Natural killer cell (primary cell): ENCODE data around the gene ZMYND12. TPM values are rescaled to one million over a fixed set of nuclear protein-coding genes. Genes with fewer than 3 reads are reported as not detected.

ENCODE experiments used
- ATAC-seq, 3 donors: fragments of 150-1000 bp in 2 of 3; fragments of 200-7000 bp in 1 of 3; cut with Tn5 transposase; 1 replicate in 1 of 3; 2 replicates in 2 of 3; pipeline ENCODE4 v1.10.0; 2021; ENCODE audit warnings: mild to moderate bottlenecking in 2 of 3, moderate library complexity in 2 of 3
- DNase-seq, 2 donors: peaks; one replicate each; pipeline versions ENCODE4 v3.0.0 to v3.0.0-alpha.2; 2013 to 2021; ENCODE audit warnings: mixed read lengths in 1 of 2
- H3K27ac ChIP-seq: one replicate; pipeline ENCODE4 v1.5.1; 2013; ENCODE audit warnings: mild to moderate bottlenecking, low read length
- H3K27me3 ChIP-seq: one replicate; pipeline ENCODE4 v1.6.1; 2013; ENCODE audit warnings: low read length; ENCODE audit not compliant: control insufficient read depth, insufficient read depth
- H3K36me3 ChIP-seq: one replicate; pipeline ENCODE4 v1.6.1; 2013; ENCODE audit warnings: low read length; ENCODE audit not compliant: control insufficient read depth, insufficient read depth
- H3K4me1 ChIP-seq: one replicate; pipeline ENCODE4 v1.6.1; 2013; ENCODE audit warnings: low read length; ENCODE audit not compliant: control insufficient read depth, insufficient read depth
- H3K4me3 ChIP-seq: one replicate; pipeline ENCODE4 v1.5.1; 2013; ENCODE audit warnings: low read length
- H3K9me3 ChIP-seq: one replicate; pipeline ENCODE4 v1.6.1; 2013; ENCODE audit warnings: low read length; ENCODE audit not compliant: control insufficient read depth, insufficient read depth
- H3K27ac Mint-ChIP-seq, 2 donors: one replicate each; pipeline ENCODE4 v1.8.0; 2022; ENCODE audit warnings: mild to moderate bottlenecking in 2 of 2, mixed read lengths in 2 of 2, moderate library complexity in 1 of 2
- H3K27me3 Mint-ChIP-seq, 2 donors: one replicate each; pipeline ENCODE4 v1.8.0; 2022; ENCODE audit warnings: low read depth in 2 of 2, mixed read lengths in 2 of 2
- H3K36me3 Mint-ChIP-seq: one replicate; pipeline ENCODE4 v1.8.0; 2022; ENCODE audit warnings: mixed read lengths
- H3K4me1 Mint-ChIP-seq, 2 donors: one replicate each; pipeline ENCODE4 v1.8.0; 2022; ENCODE audit warnings: mixed read lengths in 2 of 2
- H3K4me3 Mint-ChIP-seq: one replicate; pipeline ENCODE4 v1.8.0; 2022; ENCODE audit warnings: mild to moderate bottlenecking, moderate library complexity, mixed read lengths
- H3K9me3 Mint-ChIP-seq, 2 donors: one replicate each; pipeline ENCODE4 v1.8.0; 2022; ENCODE audit warnings: mixed read lengths in 2 of 2
- CTCF ChIP-seq: fragments of 200-600 bp; IDR thresholded peaks from one replicate; pipeline ENCODE4 v1.8.0; 2022; ENCODE audit warnings: antibody characterized with exemption
- WGBS: methylation state at CpG from one replicate; pipeline ENCODE4 v1.1.7; 2013; ENCODE audit warnings: missing lambda C conversion rate; ENCODE audit not compliant: insufficient coverage; 5-methylcytosine and 5-hydroxymethylcytosine counted together
- intact Hi-C: fragments of 100-400 bp; cut with micrococcal nuclease; formaldehyde crosslinking; loops from one replicate; pipeline ENCODE4 v1.14.2; 2022
- total RNA-seq, 4 donors: library from RNA; stranded (reverse); fragments of 120-200 nt in 1 of 4; gene quantifications; one replicate each; pipeline versions ENCODE4 v1.2.3 to v1.2.4, GENCODE V29; 2013 to 2022

ZMYND12 gene
- total RNA-seq, 3 donors from 2014 or later (not counting 1 experiment from before 2014, with no cell fraction given) = 0.47 to 1.1 (median 0.97) TPM

- H3K4me3 ChIP-seq = no peak overlapping the region
- H3K36me3 Mint-ChIP-seq = no peaks in the 10 kb centered on the region
- H3K27me3 ChIP-seq = no peaks in the 10 kb centered on the region
- H3K27me3 Mint-ChIP-seq = no peaks in the 10 kb centered on the region
- H3K9me3 ChIP-seq = no peaks in the 10 kb centered on the region
- no peaks in the 10 kb centered on the region for H3K36me3 ChIP-seq
- no peaks in the 10 kb centered on the region for H3K4me1 Mint-ChIP-seq
- DNase-seq = no peak
- no peaks in the 10 kb centered on the region for H3K9me3 Mint-ChIP-seq
- H3K4me1 ChIP-seq = peaks cover 5% of the 10 kb centered on the region
- WGBS = 92% methylated on average over 4 of the region's 4 CpGs
- TF ChIP-seq CTCF = no peak
- no peak for ATAC-seq
- intact Hi-C loops = no loop called here
- H3K27ac Mint-ChIP-seq = no peak overlapping the region
- no peak overlapping the region for H3K27ac ChIP-seq
- no peak overlapping the region for H3K4me3 Mint-ChIP-seq
These were observed 21.5 kb downstream of the ZMYND12 start for GRCh38 chr1:42434340-42434739.

- Histone ChIP-seq H3K4me3 (no peak overlapping the region), H3K9me3 (no peaks in the 10 kb centered on the region), H3K4me1 (peaks cover 5% of the 10 kb centered on the region), H3K27ac (no peak overlapping the region), H3K27me3 (no peaks in the 10 kb centered on the region), H3K36me3 (no peaks in the 10 kb centered on the region)
- Mint-ChIP-seq H3K4me3 (no peak overlapping the region), H3K27ac (no peak overlapping the region), H3K27me3 (no peaks in the 10 kb centered on the region), H3K4me1 (no peaks in the 10 kb centered on the region), H3K36me3 (no peaks in the 10 kb centered on the region), H3K9me3 (no peaks in the 10 kb centered on the region)
- intact Hi-C loops = no loop called here
- WGBS = 98% methylated on average over 6 of the region's 6 CpGs
- DNase-seq (no peak), ATAC-seq (no peak)
- no peak for TF ChIP-seq CTCF
These were observed 22.5 kb downstream of the ZMYND12 start for GRCh38 chr1:42433369-42433768.

- no peaks in the 10 kb centered on the region for H3K4me1 Mint-ChIP-seq
- H3K4me3 ChIP-seq = no peak overlapping the region
- no peaks in the 10 kb centered on the region for H3K27me3 ChIP-seq
- TF ChIP-seq CTCF = no peak
- H3K27ac ChIP-seq = no peak overlapping the region
- H3K4me1 ChIP-seq = peaks cover 5% of the 10 kb centered on the region
- WGBS = 92% methylated on average over 4 of the region's 4 CpGs
- no peaks in the 10 kb centered on the region for H3K27me3 Mint-ChIP-seq
- DNase-seq = no peak
- H3K9me3 Mint-ChIP-seq = no peaks in the 10 kb centered on the region
- no peaks in the 10 kb centered on the region for H3K36me3 ChIP-seq
- H3K4me3 Mint-ChIP-seq = no peak overlapping the region
- ATAC-seq = no peak
- no peaks in the 10 kb centered on the region for H3K36me3 Mint-ChIP-seq
- intact Hi-C loops = no loop called here
- no peak overlapping the region for H3K27ac Mint-ChIP-seq
- no peaks in the 10 kb centered on the region for H3K9me3 ChIP-seq
These were observed 23.1 kb downstream of the ZMYND12 start for GRCh38 chr1:42432714-42433113.

GRCh38 chr1:42431514-42431913 is 24.3 kb downstream of the ZMYND12 start:
- no peak overlapping the region for H3K4me3 ChIP-seq
- ATAC-seq (no peak), DNase-seq (no peak)
- intact Hi-C loops = no loop called here
- no peaks in the 10 kb centered on the region for H3K27me3 Mint-ChIP-seq
- H3K9me3 ChIP-seq = no peaks in the 10 kb centered on the region
- no peak overlapping the region for H3K27ac ChIP-seq
- no peaks in the 10 kb centered on the region for H3K36me3 Mint-ChIP-seq
- H3K4me1 ChIP-seq = peaks cover 5% of the 10 kb centered on the region
- no peak for TF ChIP-seq CTCF
- no peak overlapping the region for H3K27ac Mint-ChIP-seq
- H3K4me3 Mint-ChIP-seq = no peak overlapping the region
- no peaks in the 10 kb centered on the region for H3K4me1 Mint-ChIP-seq
- H3K9me3 Mint-ChIP-seq = no peaks in the 10 kb centered on the region
- no peaks in the 10 kb centered on the region for H3K27me3 ChIP-seq
- WGBS = 94% methylated on average over 2 of the region's 3 CpGs
- no peaks in the 10 kb centered on the region for H3K36me3 ChIP-seq
